Progenitor cell of endocrine pancreas (in vitro differentiated cells): ENCODE measurements around the gene BCL3. TPM values are rescaled to one million over a fixed set of nuclear protein-coding genes. Genes with fewer than 3 reads are reported as not detected.

Experiments
- DNase-seq: peaks from one replicate; pipeline ENCODE4 v3.0.0; 2021; ENCODE audit warnings: low spot score; ENCODE audit not compliant: unreplicated experiment
- H3K27ac Mint-ChIP-seq: 2 replicates; pipeline ENCODE4 v1.8.0; 2021; ENCODE audit warnings: mild to moderate bottlenecking, moderate library complexity, mixed read lengths
- H3K27me3 Mint-ChIP-seq: 2 replicates; pipeline ENCODE4 v1.8.0; 2021; ENCODE audit warnings: mixed read lengths
- H3K36me3 Mint-ChIP-seq: 2 replicates; pipeline ENCODE4 v1.8.0; 2022; ENCODE audit warnings: mixed read lengths; ENCODE audit not compliant: insufficient read depth
- H3K4me1 Mint-ChIP-seq: 2 replicates; pipeline ENCODE4 v1.8.0; 2021; ENCODE audit warnings: low read depth, mixed read lengths
- H3K4me3 Mint-ChIP-seq: 2 replicates; pipeline ENCODE4 v1.8.0; 2021; ENCODE audit warnings: low read depth, mild to moderate bottlenecking, moderate library complexity, mixed read lengths
- H3K9me3 Mint-ChIP-seq: 2 replicates; pipeline ENCODE4 v1.8.0; 2021; ENCODE audit warnings: low read depth, mixed read lengths
- total RNA-seq: library from RNA; stranded (reverse); gene quantifications from 2 replicates; pipeline ENCODE4 v1.2.1, GENCODE V29; 2021
- TF ChIP-seq, protein P1 (sequence below): fragments of 200-600 bp; sonication (generic); IDR thresholded peaks from one replicate; pipeline ENCODE4 v1.5.0; 2021; ENCODE audit warnings: antibody characterized with exemption, mild to moderate bottlenecking; ENCODE audit not compliant: unreplicated experiment

BCL3 gene
- total RNA-seq, 1 donor from 2014 or later = 3.8 TPM

- Mint-ChIP-seq H3K27me3 (no peaks in the 10 kb centered on the region), H3K4me1 (peaks cover 6% of the 10 kb centered on the region), H3K9me3 (no peaks in the 10 kb centered on the region), H3K4me3 (no peak overlapping the region), H3K27ac (no peak overlapping the region), H3K36me3 (peaks cover 6% of the 10 kb centered on the region)
- DNase-seq = no peak
- TF ChIP-seq, protein P1, sequence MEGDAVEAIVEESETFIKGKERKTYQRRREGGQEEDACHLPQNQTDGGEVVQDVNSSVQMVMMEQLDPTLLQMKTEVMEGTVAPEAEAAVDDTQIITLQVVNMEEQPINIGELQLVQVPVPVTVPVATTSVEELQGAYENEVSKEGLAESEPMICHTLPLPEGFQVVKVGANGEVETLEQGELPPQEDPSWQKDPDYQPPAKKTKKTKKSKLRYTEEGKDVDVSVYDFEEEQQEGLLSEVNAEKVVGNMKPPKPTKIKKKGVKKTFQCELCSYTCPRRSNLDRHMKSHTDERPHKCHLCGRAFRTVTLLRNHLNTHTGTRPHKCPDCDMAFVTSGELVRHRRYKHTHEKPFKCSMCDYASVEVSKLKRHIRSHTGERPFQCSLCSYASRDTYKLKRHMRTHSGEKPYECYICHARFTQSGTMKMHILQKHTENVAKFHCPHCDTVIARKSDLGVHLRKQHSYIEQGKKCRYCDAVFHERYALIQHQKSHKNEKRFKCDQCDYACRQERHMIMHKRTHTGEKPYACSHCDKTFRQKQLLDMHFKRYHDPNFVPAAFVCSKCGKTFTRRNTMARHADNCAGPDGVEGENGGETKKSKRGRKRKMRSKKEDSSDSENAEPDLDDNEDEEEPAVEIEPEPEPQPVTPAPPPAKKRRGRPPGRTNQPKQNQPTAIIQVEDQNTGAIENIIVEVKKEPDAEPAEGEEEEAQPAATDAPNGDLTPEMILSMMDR = no peak
Observed at GRCh38 chr19:44785993-44786392, 37.5 kb downstream of the BCL3 start.

GRCh38 chr19:44788971-44789370 is 40.5 kb downstream of the BCL3 start:
- H3K36me3 Mint-ChIP-seq = peaks cover 5% of the 10 kb centered on the region
- DNase-seq = no peak

DNA sequence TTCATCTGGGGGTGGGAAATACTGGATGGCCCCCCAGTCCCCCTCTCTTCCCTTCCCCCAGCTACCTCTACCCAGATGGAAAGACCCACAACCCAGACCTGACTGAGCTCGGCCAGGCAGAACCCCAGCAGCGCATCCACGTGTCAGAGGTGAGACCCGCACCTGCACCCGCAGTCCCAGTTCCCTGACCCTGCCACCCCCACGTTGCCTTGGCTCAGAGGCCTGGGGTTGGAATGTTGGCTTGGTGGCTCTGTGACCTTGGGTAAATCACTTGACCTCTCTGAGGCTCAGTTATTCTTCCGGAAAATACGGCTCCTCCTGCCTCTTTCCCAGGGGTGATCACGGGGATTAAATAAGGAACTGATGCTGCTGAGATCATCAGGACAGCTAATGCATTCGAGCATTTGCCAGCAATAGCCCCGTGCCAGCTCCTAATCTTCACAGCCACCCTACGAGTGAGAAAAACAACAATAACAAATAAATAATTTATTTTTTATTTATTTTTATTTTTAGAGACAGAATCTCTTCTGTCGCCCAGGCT is 41.5 kb downstream of the BCL3 start:
- Mint-ChIP-seq H3K9me3 (no peaks in the 10 kb centered on the region), H3K27me3 (no peaks in the 10 kb centered on the region), H3K36me3 (peaks cover 3% of the 10 kb centered on the region), H3K4me1 (no peaks in the 10 kb centered on the region), H3K27ac (no peak overlapping the region), H3K4me3 (no peak overlapping the region)
- TF ChIP-seq, protein P1 = no peak
- DNase-seq = no peak

More at GRCh38 chr19:44788971-44789370, 40.5 kb downstream of the BCL3 start:
- TF ChIP-seq, protein P1 = no peak
- Mint-ChIP-seq H3K27ac (no peak overlapping the region), H3K4me1 (peaks cover 6% of the 10 kb centered on the region), H3K9me3 (no peaks in the 10 kb centered on the region), H3K4me3 (no peak overlapping the region), H3K27me3 (no peaks in the 10 kb centered on the region)

GRCh38 chr19:44792281-44792680 is 43.8 kb downstream of the BCL3 start:
- peaks cover 8% of the 10 kb centered on the region for H3K36me3 Mint-ChIP-seq
- no peaks in the 10 kb centered on the region for H3K27me3 Mint-ChIP-seq
- no peak overlapping the region for H3K4me3 Mint-ChIP-seq
- no peak overlapping the region for H3K27ac Mint-ChIP-seq
- H3K9me3 Mint-ChIP-seq = no peaks in the 10 kb centered on the region
- no peak for DNase-seq
- peaks cover 10% of the 10 kb centered on the region for H3K4me1 Mint-ChIP-seq
- TF ChIP-seq, protein P1 = no peak

- H3K4me3 Mint-ChIP-seq = no peak overlapping the region
- H3K36me3 Mint-ChIP-seq = peaks cover 7% of the 10 kb centered on the region
Observed at GRCh38 chr19:44794610-44795009, 46.1 kb downstream of the BCL3 start.

More at GRCh38 chr19:44794610-44795009, 46.1 kb downstream of the BCL3 start:
- no peaks in the 10 kb centered on the region for H3K9me3 Mint-ChIP-seq
- peaks cover 14% of the 10 kb centered on the region for H3K4me1 Mint-ChIP-seq
- H3K27ac Mint-ChIP-seq = no peak overlapping the region
- TF ChIP-seq, protein P1 = no peak
- H3K27me3 Mint-ChIP-seq = no peaks in the 10 kb centered on the region
- no peak for DNase-seq
